Panc1 (cell line): Measurements from ENCODE around the gene LUC7L.

ENCODE experiments used
- CTCF ChIP-seq: fragments of 450-650 bp; IDR thresholded peaks from 2 replicates; pipeline ENCODE4 v1.5.1; 2017; ENCODE audit warnings: mild to moderate bottlenecking
- POLR2AphosphoS5 ChIP-seq: IDR thresholded peaks from 2 replicates; pipeline ENCODE4 v1.6.1; 2012; ENCODE audit warnings: mild to moderate bottlenecking, low read depth, low read length, moderate library complexity

GRCh38 chr16:144797-145252 lies 84.4 kb downstream of the LUC7L start:
- TF ChIP-seq POLR2AphosphoS5, result no peak
- no peak for TF ChIP-seq CTCF
